Neural progenitor cell (in vitro differentiated cells): ENCODE data around the gene MRPL23.

Experiments
- CTCF ChIP-seq: fragments of 200-600 bp; sonication (generic); IDR thresholded peaks from 2 replicates; pipeline ENCODE4 v1.5.1; 2017; ENCODE audit warnings: antibody characterized with exemption, mild to moderate bottlenecking
- EZH2 ChIP-seq: fragments of 200-600 bp; sonication (generic); IDR thresholded peaks from 2 replicates; pipeline ENCODE4 v1.6.1; 2017; ENCODE audit warnings: antibody characterized with exemption, mild to moderate bottlenecking, moderate library complexity
- EZH2phosphoT487 ChIP-seq: fragments of 200-600 bp; sonication (generic); IDR thresholded peaks from 2 replicates; pipeline ENCODE4 v1.6.1; 2017; ENCODE audit warnings: antibody characterized with exemption

GRCh38 chr11:1928891-1929541 is 18.1 kb upstream of the MRPL23 start:
- no peak for TF ChIP-seq CTCF
- TF ChIP-seq EZH2, result no peak
- TF ChIP-seq EZH2phosphoT487, result no peak
